Heart right ventricle (tissue), 16 donors: ENCODE measurements around the gene SETD1B. TPM values are rescaled to one million over a fixed set of nuclear protein-coding genes. Genes with fewer than 3 reads are reported as not detected.
"Not testable (repeated sequence)": the region's sequence is repeated elsewhere in the genome, so short reads cannot be mapped to it uniquely, and the experiment has no call there.

Source experiments
- ATAC-seq, 8 donors: fragments of 200-7000 bp; cut with Tn5 transposase; one replicate each; pipeline ENCODE4 v1.9.1; 2020; ENCODE audit warnings: mild to moderate bottlenecking in 8 of 8, moderate library complexity in 8 of 8, moderate number of reproducible peaks in 1 of 8
- DNase-seq, 2 donors: peaks; one replicate each; pipeline ENCODE4 v3.0.0-alpha.2; 2020
- H3K27ac ChIP-seq, 10 donors: fragments of 200-600 bp; sonication (generic) in 2 of 10; one replicate each; pipeline versions ENCODE4 v1.5.0 to v1.8.0; 2020 to 2022; ENCODE audit warnings: mild to moderate bottlenecking in 3 of 10
- H3K27me3 ChIP-seq, 7 donors: fragments of 200-600 bp; one replicate each; pipeline ENCODE4 v1.8.0; 2021 to 2022; ENCODE audit warnings: mild to moderate bottlenecking in 2 of 7
- H3K36me3 ChIP-seq, 9 donors: fragments of 200-600 bp; sonication (generic) in 1 of 9; one replicate each; pipeline versions ENCODE4 v1.5.0 to v1.8.0; 2020 to 2022; ENCODE audit warnings: mild to moderate bottlenecking in 2 of 9
- H3K4me1 ChIP-seq, 9 donors: fragments of 200-600 bp; sonication (generic) in 1 of 9; one replicate each; pipeline versions ENCODE4 v1.5.0 to v1.8.0; 2020 to 2022; ENCODE audit warnings: mild to moderate bottlenecking in 4 of 9
- H3K4me3 ChIP-seq, 10 donors: fragments of 200-600 bp; sonication (generic) in 2 of 10; one replicate each; pipeline versions ENCODE4 v1.5.0 to v1.8.0; 2020 to 2022; ENCODE audit warnings: mild to moderate bottlenecking in 7 of 10, moderate library complexity in 2 of 10
- H3K9me3 ChIP-seq, 11 donors: fragments of 200-600 bp in 10 of 11; sonication (generic) in 2 of 11; one replicate each; pipeline versions ENCODE4 v1.5.0 to v1.8.0; 2013 to 2022; ENCODE audit warnings: mild to moderate bottlenecking in 2 of 11, control low read depth in 1 of 11, moderate library complexity in 1 of 11
- CTCF ChIP-seq, 9 donors: fragments of 200-600 bp; sonication (generic) in 2 of 9; IDR thresholded peaks; one replicate each; pipeline versions ENCODE4 v1.5.0 to v1.8.0; 2021 to 2022; ENCODE audit warnings: antibody characterized with exemption in 9 of 9, mild to moderate bottlenecking in 5 of 9, moderate library complexity in 1 of 9
- WGBS, 2 donors: extraction: QIAGEN DNeasy Blood & Tissue Kit; methylation state at CpG; one replicate each; pipeline ENCODE4 v1.1.7; 2013; ENCODE audit warnings: inconsistent platforms in 1 of 2; 5-methylcytosine and 5-hydroxymethylcytosine counted together
- intact Hi-C, 10 donors: fragments of 100-400 bp; cut with DNase I; formaldehyde crosslinking; loops; one replicate each; pipeline versions ENCODE4 v1.11.1 to v1.14.2; 2022
- polyA plus RNA-seq, 2 donors: library from polyadenylated mRNA; stranded (reverse); fragments of 200-250 nt; gene quantifications; one replicate each; pipeline ENCODE4 v1.2.3, GENCODE V29; 2013
- total RNA-seq, 10 donors: library from RNA; stranded (reverse); fragmentation: NEBNext Ultra II Directional in 3 of 10; extraction: Animal tissue kit (Norgen Biotek cat#: 25700) in 3 of 10; gene quantifications; one replicate each; pipeline versions ENCODE4 v1.2.1 to v1.2.4, GENCODE V29; 2021 to 2023
- donor health status: Arrhythmogenic right ventricular cardiomyopathy.
- donor health status: ischemic (EF 13 %, LVEDD 7.1; RV severe dilation, severe dysfunction).
- donor health status: healthy with polysubstance abuse.
- donor health status: DM: no; HTN: yes; CAD: no.
- donor health status: DM: no; HTN: no; CAD: no.
- donor health status: ischemic (EF 25% LVEDD 6.9; RV normal size, moderate dysfunction).
- donor health status: ischemic (EF 25% LVEDD 5.7; RV mildly dilated, moderate dysfunction).
- donor health status: healthy.
- donor health status: DM: yes; HTN: yes; CAD: no.
- donor health status: Ischemic cardiomyopathy.
- donor health status: ischemic (EF 35%, LVEDD 5.7; RV mildly dilated, moderate dysfunction).
- donor health status: nonischemic (EF 11% LVEDD 7.7; RV severe dilation, severe dysfunction).
- donor health status: DM: yes; HTN: yes; CAD: no.
- donor health status: PGD.
- donor health status: ischemic (EF 29% LVEDD 5.4; RV normal size, mild dysfunction).
- donor health status: nonischemic (EF 23%, LVEDD 6.1; RV moderate dilation, normal function).

Gene SETD1B
- total and polyA plus RNA-seq, 12 donors = 2.8 to 14.8 (median 11.2) TPM

- Histone ChIP-seq H3K27me3 (no peaks in the 10 kb centered on the region), H3K36me3 (no peaks in the 10 kb centered on the region), H3K4me3 (no peak overlapping the region), H3K4me1 (no peaks in the 10 kb centered on the region), H3K27ac (no peak overlapping the region), H3K9me3 (no peaks in the 10 kb centered on the region)
- TF ChIP-seq CTCF (IDR thresholded peaks at IDR 0.05) = no peak
- intact Hi-C loops = no loop called here
- 97 to 98% methylated on average over 1 of the region's 1 CpG for WGBS, 2 donors
- DNase-seq (no peak), ATAC-seq (no peak)
These were observed 41.9 kb downstream of the SETD1B start for GRCh38 chr12:121845701-121846100.

GRCh38 chr12:121849211-121849610, 45.4 kb downstream of the SETD1B start:
- ATAC-seq = no peak
- intact Hi-C loops = no loop called here

GRCh38 chr12:121849665-121850064, 45.9 kb downstream of the SETD1B start:
- H3K27ac ChIP-seq = no peak overlapping the region
- H3K36me3 ChIP-seq = no peaks in the 10 kb centered on the region
- intact Hi-C loops = no loop called here
- no peaks in the 10 kb centered on the region for H3K9me3 ChIP-seq
- no peaks in the 10 kb centered on the region for H3K27me3 ChIP-seq
- DNase-seq (no peak), ATAC-seq (no peak)
- no peak overlapping the region for H3K4me3 ChIP-seq
- TF ChIP-seq CTCF (IDR thresholded peaks at IDR 0.05) = no peak
- 77 to 82% methylated on average over 13 of the region's 13 CpGs for WGBS, 2 donors
- no peaks in the 10 kb centered on the region for H3K4me1 ChIP-seq

More at GRCh38 chr12:121849211-121849610, 45.4 kb downstream of the SETD1B start:
- TF ChIP-seq CTCF (IDR thresholded peaks at IDR 0.05) = no peak
- H3K4me3 ChIP-seq = no peak overlapping the region
- H3K36me3 ChIP-seq = no peaks in the 10 kb centered on the region
- H3K9me3 ChIP-seq = no peaks in the 10 kb centered on the region
- H3K27me3 ChIP-seq = no peaks in the 10 kb centered on the region
- no peaks in the 10 kb centered on the region for H3K4me1 ChIP-seq
- no peak for DNase-seq
- WGBS, 2 donors = 94 to 98% methylated on average over 6 of the region's 6 CpGs
- H3K27ac ChIP-seq = no peak overlapping the region

- H3K9me3 ChIP-seq, H3K4me1 ChIP-seq, H3K4me3 ChIP-seq, H3K36me3 ChIP-seq, H3K27me3 ChIP-seq, intact Hi-C loops, DNase-seq, H3K27ac ChIP-seq, ATAC-seq: not testable (repeated sequence)
- 54 to 75% methylated on average over 3 of the region's 3 CpGs for WGBS, 2 donors
These were observed 48.6 kb downstream of the SETD1B start for GRCh38 chr12:121852392-121852791.

- TF ChIP-seq CTCF (IDR thresholded peaks at IDR 0.05) = no peak
- WGBS, 2 donors = 77 to 81% methylated on average over 11 of the region's 11 CpGs
- H3K36me3 ChIP-seq = no peaks in the 10 kb centered on the region
- intact Hi-C loops = no loop called here
- no peaks in the 10 kb centered on the region for H3K9me3 ChIP-seq
- DNase-seq (no peak), ATAC-seq (no peak)
- H3K27me3 ChIP-seq = no peaks in the 10 kb centered on the region
- no peak overlapping the region for H3K4me3 ChIP-seq
- no peak overlapping the region for H3K27ac ChIP-seq
- H3K4me1 ChIP-seq = peaks cover 5 to 20% (median 10%) of the 10 kb centered on the region in 9 donors
These were observed 53.8 kb downstream of the SETD1B start for GRCh38 chr12:121857322-121858246.
